ENCODE measurements around the gene GMDS. TPM values are rescaled to one million over a fixed set of nuclear protein-coding genes. Genes with fewer than 3 reads are reported as not detected.

Gene GMDS
- total RNA-seq, 1 donor from 2014 or later, result 19.9 TPM

DNA sequence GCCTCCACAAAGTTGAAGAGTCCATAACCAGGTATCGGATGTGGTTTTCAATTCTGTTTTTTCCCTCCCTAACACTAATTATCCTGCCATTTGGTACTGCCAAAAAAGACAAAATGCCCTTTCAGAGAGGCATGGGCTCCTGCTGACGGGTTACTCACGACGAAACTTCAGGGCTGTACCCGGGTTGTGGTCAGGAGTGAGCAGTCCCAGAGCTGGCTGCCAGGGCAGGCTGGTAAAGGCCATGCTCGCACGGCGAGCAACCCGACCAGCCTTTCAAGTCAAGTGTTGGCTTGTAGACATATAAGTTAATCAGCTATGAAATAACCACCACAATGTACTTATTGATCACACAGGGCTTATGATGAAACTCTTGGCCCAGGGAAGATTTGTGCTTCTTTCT is 483.2 kb downstream of the GMDS start:
- Histone ChIP-seq H3K4me3 (no peak overlapping the region), H3K9me3 (no peaks in the 10 kb centered on the region), H3K27ac (no peak overlapping the region), H3K36me3 (no peaks in the 10 kb centered on the region), H3K4me1 (peaks cover 4 to 11% of the 10 kb centered on the region in 2 donors), H3K27me3 (no peaks in the 10 kb centered on the region)
- intact Hi-C loops (cut with DNase I), result no loop called here
- TF ChIP-seq, protein P1, sequence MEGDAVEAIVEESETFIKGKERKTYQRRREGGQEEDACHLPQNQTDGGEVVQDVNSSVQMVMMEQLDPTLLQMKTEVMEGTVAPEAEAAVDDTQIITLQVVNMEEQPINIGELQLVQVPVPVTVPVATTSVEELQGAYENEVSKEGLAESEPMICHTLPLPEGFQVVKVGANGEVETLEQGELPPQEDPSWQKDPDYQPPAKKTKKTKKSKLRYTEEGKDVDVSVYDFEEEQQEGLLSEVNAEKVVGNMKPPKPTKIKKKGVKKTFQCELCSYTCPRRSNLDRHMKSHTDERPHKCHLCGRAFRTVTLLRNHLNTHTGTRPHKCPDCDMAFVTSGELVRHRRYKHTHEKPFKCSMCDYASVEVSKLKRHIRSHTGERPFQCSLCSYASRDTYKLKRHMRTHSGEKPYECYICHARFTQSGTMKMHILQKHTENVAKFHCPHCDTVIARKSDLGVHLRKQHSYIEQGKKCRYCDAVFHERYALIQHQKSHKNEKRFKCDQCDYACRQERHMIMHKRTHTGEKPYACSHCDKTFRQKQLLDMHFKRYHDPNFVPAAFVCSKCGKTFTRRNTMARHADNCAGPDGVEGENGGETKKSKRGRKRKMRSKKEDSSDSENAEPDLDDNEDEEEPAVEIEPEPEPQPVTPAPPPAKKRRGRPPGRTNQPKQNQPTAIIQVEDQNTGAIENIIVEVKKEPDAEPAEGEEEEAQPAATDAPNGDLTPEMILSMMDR (IDR thresholded peaks at IDR 0.05), result no peak
- DNase-seq (ENCODE audit: low spot score in 2 of 2), result no peak

DNA sequence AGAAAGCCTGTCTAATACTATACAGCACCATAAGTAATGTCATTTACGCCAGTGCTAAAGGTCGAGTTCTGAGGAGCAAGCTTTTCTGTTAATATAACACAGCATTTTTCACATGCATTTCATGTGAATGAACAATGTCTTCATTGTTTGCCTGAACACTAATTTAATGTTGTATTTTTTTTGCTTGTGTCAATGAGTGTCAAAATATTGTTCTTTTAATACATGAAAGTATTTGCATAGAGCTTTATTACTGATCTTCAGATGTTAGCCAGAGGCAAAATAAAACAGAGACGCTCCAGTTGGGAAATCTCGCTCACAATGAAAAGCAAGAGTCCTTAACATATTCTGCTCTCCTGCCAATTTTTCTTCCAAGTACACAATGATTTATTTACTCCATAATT is 483.9 kb downstream of the GMDS start:
- intact Hi-C loops (cut with DNase I), result no loop called here
- H3K27ac ChIP-seq, result no peak overlapping the region
- DNase-seq (ENCODE audit: low spot score in 2 of 2), result no peak
- H3K27me3 ChIP-seq, result no peaks in the 10 kb centered on the region
- H3K9me3 ChIP-seq, result no peaks in the 10 kb centered on the region
- H3K4me3 ChIP-seq, result no peak overlapping the region
- H3K36me3 ChIP-seq, result no peaks in the 10 kb centered on the region
- peaks cover 4% of the 10 kb centered on the region in 2 donors for H3K4me1 ChIP-seq
- TF ChIP-seq, protein P1 (IDR thresholded peaks at IDR 0.05), result no peak

DNA sequence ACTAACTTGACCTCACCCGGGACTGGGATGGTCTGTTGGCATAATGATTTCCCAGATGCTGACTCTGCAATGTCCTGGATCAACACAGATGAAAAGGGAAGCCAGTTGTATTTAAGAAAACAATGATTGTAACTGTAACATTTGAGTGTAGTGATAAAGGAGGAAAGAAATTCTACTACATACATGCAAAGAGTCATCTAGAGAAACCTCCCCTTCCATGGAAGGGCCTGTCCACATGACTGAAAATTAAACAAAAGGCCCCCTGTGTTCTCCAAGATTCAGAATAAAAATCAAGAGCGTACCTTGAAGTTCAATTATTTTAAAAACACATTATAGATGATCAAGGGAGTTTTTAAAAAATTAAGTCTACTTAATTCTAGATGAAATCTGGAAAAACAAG is 484.5 kb downstream of the GMDS start:
- no peak overlapping the region for H3K4me3 ChIP-seq
- no peaks in the 10 kb centered on the region for H3K27me3 ChIP-seq
- intact Hi-C loops (cut with DNase I), result no loop called here
- peaks cover 2 to 4% of the 10 kb centered on the region in 2 donors for H3K4me1 ChIP-seq
- H3K27ac ChIP-seq, result no peak overlapping the region
- DNase-seq (ENCODE audit: low spot score in 2 of 2), result no peak
- H3K36me3 ChIP-seq, result no peaks in the 10 kb centered on the region
- TF ChIP-seq, protein P1 (IDR thresholded peaks at IDR 0.05), result no peak
- no peaks in the 10 kb centered on the region for H3K9me3 ChIP-seq

DNA sequence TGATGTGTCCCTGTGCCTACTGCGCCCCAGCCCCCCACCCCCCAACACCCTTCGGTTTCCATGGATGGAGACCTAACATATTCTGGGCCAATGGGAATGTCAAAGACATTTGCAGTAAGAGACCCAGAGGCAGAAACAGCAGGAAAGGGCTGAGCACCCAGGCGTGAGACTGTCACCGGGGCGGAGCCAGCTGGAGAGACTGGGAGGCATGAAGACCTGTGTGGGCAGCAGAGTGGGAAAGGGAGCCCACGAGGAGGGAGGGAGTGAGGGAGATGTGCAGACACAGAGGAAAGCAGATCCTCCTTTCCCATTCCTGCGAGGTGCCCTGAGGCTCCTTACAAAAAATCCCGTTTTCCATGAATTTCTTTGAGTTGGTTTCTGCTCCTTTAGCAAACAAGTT is 485.5 kb downstream of the GMDS start:
- no peak for DNase-seq (ENCODE audit: low spot score in 2 of 2)
- no peak overlapping the region for H3K4me3 ChIP-seq
- H3K36me3 ChIP-seq, result no peaks in the 10 kb centered on the region
- H3K27me3 ChIP-seq, result no peaks in the 10 kb centered on the region
- intact Hi-C loops (cut with DNase I), result no loop called here
- no peaks in the 10 kb centered on the region for H3K9me3 ChIP-seq
- TF ChIP-seq, protein P1 (IDR thresholded peaks at IDR 0.05), result no peak
- H3K27ac ChIP-seq, result no peak overlapping the region
- no peaks in the 10 kb centered on the region for H3K4me1 ChIP-seq

DNA sequence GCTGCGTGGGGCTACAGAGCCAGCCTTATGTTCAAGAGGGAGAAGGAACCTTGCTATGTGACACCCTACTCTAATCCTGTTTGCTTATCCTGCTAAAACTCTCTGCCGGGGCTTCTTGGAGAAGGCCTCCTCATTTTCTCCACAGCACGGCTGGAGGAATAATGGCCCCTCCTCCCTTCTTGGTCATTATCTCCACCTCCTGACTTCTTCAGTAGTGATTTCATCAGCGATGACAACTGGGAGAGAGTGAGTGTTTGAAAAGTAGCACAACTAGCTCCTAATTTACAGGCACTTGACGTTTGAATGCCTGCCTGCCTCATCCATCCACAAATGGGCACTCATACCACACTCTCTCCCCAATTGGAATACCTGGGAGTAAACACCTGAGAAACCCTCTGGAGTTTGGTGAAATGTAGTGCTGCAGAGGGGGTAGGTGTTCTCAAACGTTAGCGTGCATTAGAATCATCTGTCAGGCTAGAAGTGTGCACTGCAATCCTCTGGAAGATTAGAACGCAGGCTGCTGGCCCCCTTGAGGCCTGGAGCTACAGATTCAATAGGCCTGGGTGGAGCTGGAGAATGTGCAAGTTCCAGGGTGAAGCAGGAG is 487.2 kb downstream of the GMDS start:
- no peak for DNase-seq (ENCODE audit: low spot score in 2 of 2)
- Histone ChIP-seq H3K9me3 (peaks cover 0 to 7% of the 10 kb centered on the region in 2 donors), H3K36me3 (no peaks in the 10 kb centered on the region), H3K27ac (no peak overlapping the region), H3K4me1 (no peaks in the 10 kb centered on the region), H3K4me3 (no peak overlapping the region), H3K27me3 (no peaks in the 10 kb centered on the region)
- TF ChIP-seq, protein P1 (IDR thresholded peaks at IDR 0.05), result no peak
- intact Hi-C loops (cut with DNase I), result no loop called here

DNA sequence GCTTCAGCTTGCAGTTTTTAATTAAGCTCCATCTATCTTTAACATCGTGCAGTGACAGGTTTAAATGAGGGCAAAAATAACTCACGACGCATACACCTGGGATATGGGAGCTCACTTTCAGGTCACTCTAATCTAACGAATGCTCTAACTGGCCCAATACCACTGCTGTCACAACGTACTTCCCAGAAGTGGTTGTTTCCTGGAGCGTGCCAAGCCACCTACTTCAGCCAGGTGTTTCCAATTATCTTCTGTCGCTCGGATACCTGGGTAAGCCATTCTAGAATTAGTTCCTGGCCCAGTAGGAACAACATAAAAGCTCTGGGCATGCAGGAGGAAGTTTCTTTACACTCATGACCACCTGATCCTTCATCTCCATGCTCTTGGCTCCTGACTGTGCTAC is 488.3 kb downstream of the GMDS start:
- intact Hi-C loops (cut with DNase I), result no loop called here
- H3K9me3 ChIP-seq, result peaks cover 0 to 15% of the 10 kb centered on the region in 2 donors

More for the DNA sequence above, 488.3 kb downstream of the GMDS start:
- no peak for DNase-seq (ENCODE audit: low spot score in 2 of 2)
- TF ChIP-seq, protein P1 (IDR thresholded peaks at IDR 0.05), result no peak
- H3K27ac ChIP-seq, result no peak overlapping the region
- no peak overlapping the region for H3K4me3 ChIP-seq
- no peaks in the 10 kb centered on the region for H3K27me3 ChIP-seq
- no peaks in the 10 kb centered on the region for H3K36me3 ChIP-seq
- no peaks in the 10 kb centered on the region for H3K4me1 ChIP-seq
